SU-DHL-6 (cell line): ENCODE results near the gene H2AZ1.

ENCODE experiments used
- CTCF ChIP-seq: fragments of 200-600 bp; sonication (generic); IDR thresholded peaks from one replicate; pipeline ENCODE4 v1.5.1; 2017; ENCODE audit warnings: antibody characterized with exemption, mild to moderate bottlenecking, low read length, moderate library complexity; ENCODE audit not compliant: insufficient read depth, poor library complexity, severe bottlenecking
- EZH2phosphoT487 ChIP-seq: fragments of 200-600 bp; sonication (generic), shearing (Covaris generic); conservative IDR thresholded peaks from 2 replicates; pipeline ENCODE4 v1.6.1; 2018; ENCODE audit warnings: mild to moderate bottlenecking, antibody characterized with exemption, low read length, moderate library complexity, mixed read lengths

- TF ChIP-seq CTCF (no peak), EZH2phosphoT487 (no peak)
Observed at GRCh38 chr4:99987681-99988080, 37.6 kb upstream of the H2AZ1 start.
